K562 (cell line): ENCODE data around the gene NGRN. TPM values are rescaled to one million over a fixed set of nuclear protein-coding genes. Genes with fewer than 3 reads are reported as not detected.

ENCODE experiments used
- ARHGAP35 ChIP-seq: fragments of 450-650 bp; IDR thresholded peaks from 2 replicates; pipeline ENCODE4 v1.6.1; 2018; ENCODE audit not compliant: partially characterized antibody
- BRF2 ChIP-seq: IDR thresholded peaks from 3 replicates; pipeline ENCODE4 v1.6.1; 2011; ENCODE audit warnings: borderline replicate concordance, mild to moderate bottlenecking; ENCODE audit not compliant: insufficient read length, insufficient read depth
- EWSR1 ChIP-seq: fragments of 450-650 bp; IDR thresholded peaks from 2 replicates; pipeline ENCODE4 v1.6.1; 2018; ENCODE audit warnings: borderline replicate concordance, mild to moderate bottlenecking, low read depth, moderate library complexity; ENCODE audit not compliant: partially characterized antibody
- KDM4B ChIP-seq, 2 experiments: fragments of 450-650 bp in 1 of 2; sonication (generic) in 1 of 2; IDR thresholded peaks; 2 replicates each; pipeline ENCODE4 v1.6.1; 2016 to 2017; ENCODE audit warnings: borderline replicate concordance in 2 of 2, antibody characterized with exemption in 1 of 2, low read depth in 1 of 2, mild to moderate bottlenecking in 1 of 2
- L3MBTL2 ChIP-seq: fragments of 450-650 bp; IDR thresholded peaks from 2 replicates; pipeline ENCODE4 v1.6.1; 2016; ENCODE audit warnings: mild to moderate bottlenecking, moderate library complexity
- MCM5 ChIP-seq: fragments of 450-650 bp; IDR thresholded peaks from 2 replicates; pipeline ENCODE4 v1.6.1; 2016; ENCODE audit warnings: low read depth
- MCM7 ChIP-seq, 2 experiments: fragments of 450-650 bp; IDR thresholded peaks; 2 replicates each; pipeline ENCODE4 v1.6.1; 2016 to 2018
- MYC ChIP-seq, 2 experiments: fragments of 250-450 bp in 1 of 2; sonication (Bioruptor Pico) in 1 of 2; IDR thresholded peaks; 2 replicates each; pipeline versions ENCODE4 v1.5.1 to v1.6.1; 2012 to 2021; ENCODE audit warnings: low read depth in 2 of 2, borderline replicate concordance in 1 of 2, improper control_type of control experiment in 1 of 2, low read length in 1 of 2, mild to moderate bottlenecking in 1 of 2, moderate library complexity in 1 of 2
- NCOA2 ChIP-seq, 2 experiments: fragments of 450-650 bp; IDR thresholded peaks; 2 replicates each; pipeline ENCODE4 v1.6.1; 2018; ENCODE audit warnings: mild to moderate bottlenecking in 2 of 2, moderate library complexity in 1 of 2; ENCODE audit not compliant: partially characterized antibody in 2 of 2
- PHB2 ChIP-seq: fragments of 450-650 bp; IDR thresholded peaks from 2 replicates; pipeline ENCODE4 v1.6.1; 2017; ENCODE audit warnings: low read depth
- PHF20 ChIP-seq: fragments of 450-650 bp; IDR thresholded peaks from 2 replicates; pipeline ENCODE4 v1.6.1; 2018; ENCODE audit not compliant: partially characterized antibody
- POLR2G ChIP-seq: fragments of 200-400 bp; formaldehyde crosslinking; IDR thresholded peaks from 2 replicates; pipeline ENCODE4 v1.6.1; 2017; ENCODE audit warnings: low read depth, mild to moderate bottlenecking, antibody characterized with exemption, low read length, moderate library complexity
- RUNX1 ChIP-seq: sonication (generic); IDR thresholded peaks from 2 replicates; pipeline ENCODE4 v1.6.1; 2016; ENCODE audit warnings: antibody characterized with exemption, low read depth
- SMAD1 ChIP-seq: fragments of 150-350 bp; IDR thresholded peaks from 2 replicates; pipeline ENCODE4 v1.6.1; 2014; ENCODE audit warnings: low read length, low read depth; ENCODE audit not compliant: partially characterized antibody
- SRSF1 ChIP-seq: fragments of 200-400 bp; formaldehyde crosslinking; IDR thresholded peaks from 2 replicates; pipeline ENCODE4 v1.6.1; 2017; ENCODE audit warnings: mild to moderate bottlenecking, low read depth, low read length, moderate library complexity
- STAT5A ChIP-seq: IDR thresholded peaks from 2 replicates; pipeline ENCODE4 v1.6.1; 2012; ENCODE audit warnings: low read length, inconsistent platforms, borderline replicate concordance
- XRCC5 ChIP-seq: fragments of 200-400 bp; formaldehyde crosslinking; IDR thresholded peaks from 2 replicates; pipeline ENCODE4 v1.6.1; 2017; ENCODE audit warnings: low read depth, mild to moderate bottlenecking, low read length
- ZNF165 ChIP-seq: fragments of 250-450 bp; sonication (Bioruptor Pico); IDR thresholded peaks from 2 replicates; pipeline ENCODE4 v1.4.0; 2020; ENCODE audit warnings: borderline replicate concordance
- ZNF175 ChIP-seq: fragments of 200-800 bp; sonication (Bioruptor generic); IDR thresholded peaks from 2 replicates; pipeline ENCODE4 v1.6.1; 2016; ENCODE audit warnings: low read depth, mild to moderate bottlenecking, missing genetic modification characterization, missing compliant biosample characterization
- ZNF263 ChIP-seq: sonication (generic); formaldehyde crosslinking; IDR thresholded peaks from 2 replicates; pipeline ENCODE4 v1.8.0; 2022; ENCODE audit warnings: mild to moderate bottlenecking, missing genetic modification reagents, borderline replicate concordance
- ZNF431 ChIP-seq: sonication (generic); formaldehyde crosslinking; IDR thresholded peaks from 2 replicates; pipeline ENCODE4 v1.8.0; 2022; ENCODE audit warnings: mild to moderate bottlenecking, missing genetic modification reagents
- ZNF592 ChIP-seq: fragments of 450-650 bp; IDR thresholded peaks from 2 replicates; pipeline ENCODE4 v1.6.1; 2017; ENCODE audit warnings: antibody characterized with exemption, mild to moderate bottlenecking
- ZNF764 ChIP-seq: fragments of 250-450 bp; sonication (Bioruptor Pico); IDR thresholded peaks from 2 replicates; pipeline ENCODE4 v1.4.0; 2020; ENCODE audit warnings: low read depth, mild to moderate bottlenecking, moderate library complexity
- polyA plus RNA-seq, 8 experiments: library from polyadenylated mRNA; depleted of rRNA in 4 of 8; stranded (reverse) in 5 of 8; unstranded in 3 of 8; fragments of >200 nt; fragmentation: Nextera tagmentation in 2 of 8; fragmentation: Illumina TruSeq in 1 of 8; extraction: Ambion mirVana in 2 of 8; extraction: Trizol in 1 of 8; gene quantifications; 2 replicates each; pipeline versions ENCODE4 v1.2.1 to v1.2.3, GENCODE V29; 2011 to 2014; ENCODE audit warnings: inconsistent platforms in 1 of 8, missing spikeins in 1 of 8
- total RNA-seq, 7 experiments: library from RNA; depleted of rRNA in 6 of 7; stranded (reverse); fragments of >200 nt in 6 of 7; fragmentation: Illumina TruSeq in 2 of 7; extraction: Trizol in 2 of 7; gene quantifications; 2 replicates each; pipeline versions ENCODE4 v1.2.1 to v1.2.3, GENCODE V29; 2011 to 2021; ENCODE audit warnings: low replicate concordance in 1 of 7

The NGRN gene
- total and polyA plus RNA-seq, 9 of the 15 experiments (the other 6 are each of a cell fraction or from before 2014, with no cell fraction given): 14.0 to 73.4 (median 60.0) TPM

GRCh38 chr15:90265271-90266060 lies at the start of gene NGRN (continued):
- TF ChIP-seq ARHGAP35 (no peak), ZNF263 (CRISPR knock-in tag) (no peak), EWSR1 (no peak), RUNX1 (no peak), STAT5A (no peak), PHF20 (peak; percentile 85), MCM5 (no peak), SMAD1 (peak; percentile 88), ZNF764 (CRISPR knock-in tag) (no peak), NCOA2 (IDR thresholded peaks at IDR 0.05; ENCODE audit: partially characterized antibody in 2 of 2) (no peak), KDM4B (IDR thresholded peaks at IDR 0.05; ENCODE audit: borderline replicate concordance in 2 of 2, low read depth in 1 of 2) (peak in 1 of 2 experiments; percentile 88; a peak in 1 of 4 replicates), MYC (IDR thresholded peaks at IDR 0.05; ENCODE audit: low read depth, low read length) (peak; percentile 91), MYC (CRISPR knock-in tag; IDR thresholded peaks at IDR 0.05; ENCODE audit: borderline replicate concordance, low read depth) (peak; percentile 78; the same call in 1 of the 2 replicates), MCM7 (IDR thresholded peaks at IDR 0.05) (no peak), PHB2 (no peak), POLR2G (peak; percentile 98), SRSF1 (no peak), ZNF175 (CRISPR knock-in tag) (peak; percentile 78), ZNF592 (peak; percentile 85), ZNF431 (CRISPR knock-in tag) (no peak), ZNF165 (CRISPR knock-in tag) (no peak), L3MBTL2 (peak; percentile 99), BRF2 (no peak), XRCC5 (peak; percentile 14; the same call in 1 of the 2 replicates)
